CD4-positive, alpha-beta T cell treated with Interleukin-2 at 100 ng/mL for 4 hours (primary cell): ENCODE measurements around the gene GARIN5A.

Experiments
- DNase-seq: peaks from one replicate; pipeline ENCODE4 v3.0.0-alpha.2; 2020; ENCODE audit warnings: low spot score

GARIN5A gene

GRCh38 chr19:50508843-50509190 lies 32.2 kb upstream of the GARIN5A start:
- no peak for DNase-seq

- DNase-seq = no peak
These were observed 30.7 kb upstream of the GARIN5A start for GRCh38 chr19:50507376-50507775.

GRCh38 chr19:50506700-50507099 lies 30.1 kb upstream of the GARIN5A start:
- no peak for DNase-seq

- no peak for DNase-seq
These were observed 29.4 kb upstream of the GARIN5A start for GRCh38 chr19:50505856-50506611.

- DNase-seq = no peak
These were observed 25.2 kb upstream of the GARIN5A start for GRCh38 chr19:50501568-50502475.

- no peak for DNase-seq
These were observed 24.5 kb upstream of the GARIN5A start for GRCh38 chr19:50501186-50501567.

- no peak for DNase-seq
These were observed 24.1 kb upstream of the GARIN5A start for GRCh38 chr19:50500753-50501151.

- DNase-seq = no peak
These were observed 23.6 kb upstream of the GARIN5A start for GRCh38 chr19:50500060-50500752.

GRCh38 chr19:50498219-50499056 lies 21.8 kb upstream of the GARIN5A start:
- no peak for DNase-seq

GRCh38 chr19:50497022-50497405 lies 20.4 kb upstream of the GARIN5A start:
- DNase-seq = no peak

GRCh38 chr19:50496189-50497021 lies 19.8 kb upstream of the GARIN5A start:
- DNase-seq = no peak

GRCh38 chr19:50495020-50495531 lies 18.4 kb upstream of the GARIN5A start:
- DNase-seq = no peak

GRCh38 chr19:50494186-50495019 lies 17.8 kb upstream of the GARIN5A start:
- no peak for DNase-seq

GRCh38 chr19:50493171-50493570 lies 16.5 kb upstream of the GARIN5A start:
- DNase-seq = no peak

- DNase-seq = no peak
These were observed 15.8 kb upstream of the GARIN5A start for GRCh38 chr19:50492303-50493052.

- DNase-seq = no peak
These were observed 14.4 kb upstream of the GARIN5A start for GRCh38 chr19:50490991-50491472.

GRCh38 chr19:50490411-50490811 lies 13.8 kb upstream of the GARIN5A start:
- no peak for DNase-seq

- DNase-seq = no peak
These were observed 12.9 kb upstream of the GARIN5A start for GRCh38 chr19:50489461-50490011.
